Activated CD8-positive, alpha-beta memory T cell treated with anti-CD3 and anti-CD28 coated beads, Interleukin-2, amount 50 U/mL, for 1 hour (primary cell): ENCODE results near the gene CPT1A.
"Not testable (repeated sequence)": the region's sequence is repeated elsewhere in the genome, so short reads cannot be mapped to it uniquely, and the experiment has no call there.

Source experiments
- DNase-seq: peaks from one replicate; pipeline ENCODE4 v3.0.0-alpha.2; 2020; ENCODE audit errors: extremely low read depth

CPT1A gene

DNA sequence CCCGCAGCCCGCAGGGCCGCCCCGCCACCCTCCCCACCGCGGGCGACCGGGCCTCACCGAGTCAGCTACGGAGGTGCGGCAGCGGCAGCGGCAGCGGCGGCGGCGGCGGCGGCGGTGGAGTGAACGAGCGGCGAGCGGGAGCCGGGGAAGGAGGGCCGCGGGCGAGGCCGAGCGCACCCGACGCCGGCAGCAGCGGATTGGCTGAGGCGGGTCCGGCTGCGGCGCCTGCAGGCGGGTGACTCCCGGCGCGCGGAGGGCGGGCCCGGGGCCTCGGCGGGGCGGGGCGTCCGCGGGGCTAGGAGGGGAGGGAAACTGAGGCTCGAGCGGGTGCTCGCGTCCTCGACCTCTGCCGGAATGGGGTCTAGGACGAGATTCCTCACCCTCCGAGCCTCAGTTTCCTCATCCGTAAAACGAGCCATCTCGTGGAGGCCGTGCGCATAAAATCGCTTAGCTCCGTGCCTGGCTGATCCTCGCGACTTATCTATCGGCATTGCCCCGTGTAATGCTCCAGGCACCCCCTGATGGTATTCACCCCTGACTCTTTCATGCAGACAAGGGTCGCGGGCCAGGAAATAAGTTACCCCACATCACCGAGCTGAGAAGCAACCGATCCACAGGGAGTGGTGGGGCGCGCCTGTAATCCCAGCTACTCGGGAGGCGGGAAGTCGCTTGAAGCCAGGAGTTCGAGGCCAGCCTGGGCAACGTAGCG is at the start of gene CPT1A:
Gene CPT1A (minus strand): TSS at position 199 of the 709 bp plus-strand sequence. CDS start 26,442 bp downstream, outside the sequence.
- no peak for DNase-seq

DNA sequence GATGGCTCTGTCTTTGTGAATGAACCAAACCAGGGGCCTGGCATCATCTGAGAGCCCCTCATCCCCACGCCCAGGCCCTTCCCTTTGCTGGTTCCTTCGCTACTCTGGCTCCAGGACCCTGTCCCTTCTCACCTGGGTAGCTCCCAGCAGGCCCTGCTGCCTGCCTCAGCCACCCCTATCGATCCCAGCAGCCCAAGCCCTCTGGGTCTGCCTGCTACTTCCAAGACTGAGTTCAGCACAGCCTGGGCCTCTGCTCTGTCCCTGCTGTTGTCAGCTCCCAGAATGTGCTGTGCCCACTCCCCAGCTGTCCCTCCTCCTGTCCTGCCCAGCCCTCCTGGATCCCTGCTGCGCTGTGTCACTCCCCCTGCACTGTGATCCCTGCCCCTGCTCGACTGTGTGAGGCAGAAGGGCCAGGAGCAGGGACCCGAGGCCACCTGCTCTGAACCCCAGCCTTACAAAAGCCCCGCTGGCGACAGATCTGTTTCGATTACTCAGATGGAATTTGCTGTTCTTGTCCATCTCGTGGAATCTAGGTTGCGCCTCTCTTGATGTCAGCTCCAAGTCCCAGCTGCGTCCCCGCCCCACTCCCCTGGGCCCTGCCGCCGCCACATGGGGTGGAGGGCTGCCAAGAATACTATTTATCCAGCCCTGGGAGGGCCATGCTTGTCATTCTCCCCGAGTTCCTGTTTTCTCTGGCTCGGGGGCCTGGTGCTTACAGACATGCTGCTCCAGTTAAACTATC is 48.9 kb upstream of the CPT1A start:
- DNase-seq: no peak

DNA sequence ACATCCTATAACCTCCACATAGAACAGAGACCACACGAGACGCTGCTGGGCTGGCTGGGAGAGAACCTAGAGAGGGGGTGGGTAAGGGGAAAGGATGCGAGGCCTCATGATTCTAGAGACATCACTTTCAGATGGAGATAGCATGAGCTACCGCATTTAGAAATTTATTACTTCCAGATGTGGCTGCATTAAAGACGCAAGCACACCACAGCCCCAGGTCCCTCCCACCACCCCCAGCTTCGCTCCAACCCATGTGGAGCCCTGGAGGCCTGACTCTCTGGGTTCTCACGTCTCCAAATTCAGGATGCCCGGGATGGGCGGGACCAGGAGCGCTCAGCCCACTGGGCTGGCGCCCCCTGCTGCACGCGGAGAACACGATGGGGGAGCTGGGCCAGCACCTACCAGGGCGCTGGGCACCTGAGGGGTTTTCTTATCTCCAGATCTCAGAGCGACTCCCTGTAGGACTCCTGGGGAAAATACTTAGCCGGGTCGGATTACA is 48.3 kb upstream of the CPT1A start:
- no peak for DNase-seq

DNA sequence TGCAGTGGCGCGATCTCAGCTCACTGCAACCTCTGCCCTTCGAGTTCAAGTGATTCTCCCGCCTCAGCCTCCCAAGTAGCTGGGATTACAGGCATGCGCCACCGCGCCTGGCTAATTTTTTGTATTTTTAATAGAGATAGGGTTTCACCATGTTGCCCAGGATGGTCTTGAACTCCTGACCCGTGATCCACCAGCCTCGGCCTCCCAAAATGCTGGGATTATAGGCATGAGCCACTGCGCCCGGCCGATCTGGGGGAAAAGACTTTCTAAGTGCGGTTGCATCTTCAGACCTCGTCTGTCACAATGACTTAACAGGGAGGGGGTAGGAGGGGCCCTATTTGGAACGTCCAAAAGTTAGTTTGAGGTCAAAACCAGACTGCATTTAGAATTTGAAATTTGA is 43.1 kb upstream of the CPT1A start:
- DNase-seq: not testable (repeated sequence)

DNA sequence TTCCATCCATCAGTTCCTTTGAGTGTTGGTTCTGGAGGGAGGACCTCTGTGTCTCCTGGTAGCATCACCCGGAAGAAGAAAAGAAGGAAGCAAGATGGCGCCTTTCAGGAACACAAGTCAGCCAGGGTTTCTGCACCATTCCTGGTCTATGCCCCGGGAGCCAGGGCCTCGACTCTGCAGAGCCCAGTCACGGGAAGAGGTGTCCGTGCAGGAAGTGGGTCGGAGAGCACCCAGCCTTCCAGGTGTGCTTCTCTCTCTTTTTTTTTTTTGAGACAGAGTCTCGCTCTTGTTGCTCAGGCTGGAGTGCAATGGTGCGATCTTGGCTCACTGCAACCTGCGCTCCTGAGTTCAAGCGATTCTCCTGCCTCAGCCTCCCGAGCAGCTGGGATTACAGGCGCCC is 40.7 kb upstream of the CPT1A start:
- DNase-seq: no peak

DNA sequence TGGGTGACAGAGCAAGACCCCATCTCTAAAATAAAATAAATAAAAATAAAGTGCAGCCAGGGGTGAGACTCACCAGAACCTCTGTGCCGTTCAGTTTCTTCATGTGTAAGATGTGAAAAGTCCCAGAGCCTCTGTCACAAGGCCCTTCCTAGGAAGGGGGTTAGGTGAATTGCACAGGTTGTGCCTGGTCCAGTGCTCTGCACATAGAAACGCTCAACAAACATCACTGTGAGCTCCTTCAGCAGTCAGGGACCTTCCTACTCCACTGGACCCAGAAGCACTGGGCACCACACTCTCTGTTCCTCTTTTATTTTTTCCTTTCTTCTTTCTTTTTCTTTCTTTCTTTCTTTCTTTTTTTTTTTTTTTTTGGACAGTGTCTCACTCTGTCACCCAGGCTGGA is 39.6 kb upstream of the CPT1A start:
- DNase-seq: no peak

DNA sequence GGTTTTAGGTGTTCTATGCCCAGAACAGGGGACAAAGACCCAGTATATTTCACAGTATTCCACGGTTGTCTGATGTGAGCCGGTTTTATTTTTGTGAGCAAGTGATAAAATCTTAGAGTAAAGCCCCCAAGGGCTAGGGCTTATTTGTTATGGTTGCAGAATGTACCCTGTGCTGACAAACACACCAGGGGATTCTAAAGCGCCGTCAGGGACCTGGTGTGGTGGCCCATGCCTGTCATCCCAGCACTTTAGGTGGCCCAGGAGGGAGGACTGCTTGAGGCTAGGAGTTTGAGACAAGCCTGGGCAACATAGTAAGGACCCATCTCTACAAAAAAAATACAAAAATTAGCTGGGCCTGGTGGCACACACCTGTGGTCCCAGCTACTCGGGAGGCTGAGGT is 39.1 kb upstream of the CPT1A start:
- DNase-seq: no peak

DNA sequence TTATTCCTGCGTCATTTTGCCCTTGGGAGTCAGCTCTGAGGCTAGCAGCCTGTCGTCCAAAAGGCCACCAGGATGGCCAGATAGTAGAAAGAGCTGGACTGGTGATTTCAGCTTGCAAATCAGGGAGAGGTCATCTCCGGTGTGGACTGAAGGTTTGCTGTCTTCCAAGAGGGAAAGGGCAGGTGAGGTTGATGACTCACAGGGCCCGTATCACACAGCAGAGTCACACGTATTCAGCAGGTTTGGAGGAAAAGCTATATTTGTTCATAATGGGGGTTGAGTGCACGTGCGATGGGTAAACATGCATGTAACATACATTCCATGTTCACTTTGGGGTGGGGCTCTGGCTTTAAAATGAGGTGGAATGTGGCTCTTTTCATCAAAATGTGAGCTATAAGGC is 36.3 kb upstream of the CPT1A start:
- no peak for DNase-seq

DNA sequence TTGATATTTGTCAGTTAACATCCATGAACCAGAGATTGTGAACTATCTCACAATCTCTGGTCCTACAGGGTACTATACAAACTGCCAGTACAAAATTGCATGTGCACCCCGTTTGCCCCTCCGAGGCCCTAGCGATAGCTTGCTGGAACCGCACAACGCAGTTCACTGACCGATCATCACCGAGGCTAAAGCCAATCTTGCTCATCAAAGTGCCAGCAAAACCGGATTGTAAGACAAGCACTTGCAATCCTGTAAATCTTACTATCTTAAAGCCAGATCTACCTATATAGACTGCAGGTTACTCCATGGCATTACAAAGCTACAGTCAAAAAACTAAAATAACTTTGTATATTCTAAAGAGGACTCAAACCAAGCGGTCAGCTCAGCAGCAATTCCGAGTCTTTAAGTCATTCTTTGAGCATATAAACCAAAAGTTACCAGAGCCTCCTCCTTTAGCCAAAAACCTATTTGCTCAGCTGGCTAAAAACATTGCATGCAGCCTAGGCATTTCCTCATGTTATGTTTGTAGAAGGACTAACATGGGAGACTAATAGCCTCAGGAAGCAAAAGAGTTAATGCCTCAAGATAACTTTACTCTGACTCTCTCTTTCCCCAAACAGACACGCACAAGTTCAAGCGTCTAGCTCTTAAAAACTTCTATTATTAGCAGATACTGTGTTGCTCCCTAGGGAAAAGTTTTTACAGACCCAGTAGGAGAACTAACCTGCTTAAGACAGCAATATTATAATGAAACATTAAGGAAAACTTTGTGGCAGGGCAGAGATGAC is 30.7 kb upstream of the CPT1A start:
- DNase-seq: no peak

DNA sequence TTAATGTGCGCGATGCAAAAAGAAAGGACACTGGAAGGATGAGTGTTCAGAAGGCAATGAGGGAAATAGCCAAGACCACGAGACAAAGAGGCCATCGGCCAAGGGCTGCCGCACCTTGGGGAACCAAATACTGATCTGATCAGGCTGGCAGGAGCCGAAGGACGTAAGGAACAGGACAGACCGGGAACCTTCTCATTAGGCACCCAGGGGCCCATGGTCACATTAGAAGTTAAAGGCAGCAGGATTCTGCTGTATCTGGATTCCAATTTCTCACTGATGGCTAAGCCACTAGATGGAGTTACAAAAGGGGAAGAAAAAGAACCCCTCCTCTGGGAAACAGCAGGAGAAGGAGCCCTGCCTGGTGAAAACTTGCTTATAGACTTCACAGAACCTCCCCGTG is 28.8 kb upstream of the CPT1A start:
- no peak for DNase-seq

DNA sequence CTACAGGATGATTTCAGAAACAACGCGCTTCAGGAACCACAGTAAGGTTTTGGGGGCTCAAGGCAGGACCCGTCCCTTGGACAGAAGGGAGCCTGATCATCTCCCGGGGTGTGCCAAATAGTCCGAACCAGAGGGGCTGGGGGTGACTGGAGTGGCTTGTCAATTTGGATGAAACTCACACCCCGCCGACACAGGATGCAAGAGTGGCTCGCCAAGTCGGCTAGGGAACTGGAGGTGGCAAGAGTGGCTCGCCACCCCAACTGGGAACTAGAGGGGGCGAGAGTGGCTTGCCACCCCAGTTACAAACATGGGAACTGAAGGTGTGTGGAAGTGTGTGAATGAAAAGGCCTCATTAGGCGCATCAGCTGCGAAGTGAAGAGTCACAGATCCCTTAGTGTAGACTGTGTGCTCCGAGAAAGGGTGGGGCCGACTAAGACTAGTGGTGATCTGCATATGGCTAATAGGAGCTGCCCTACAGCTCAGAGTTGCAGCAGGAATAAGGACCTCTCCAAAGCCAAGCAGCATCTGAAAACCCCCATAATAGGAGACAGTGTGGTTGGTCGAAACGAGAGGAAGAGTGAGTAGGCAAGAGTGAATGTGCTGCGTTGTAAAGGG is 26.6 kb upstream of the CPT1A start:
- DNase-seq: no peak

DNA sequence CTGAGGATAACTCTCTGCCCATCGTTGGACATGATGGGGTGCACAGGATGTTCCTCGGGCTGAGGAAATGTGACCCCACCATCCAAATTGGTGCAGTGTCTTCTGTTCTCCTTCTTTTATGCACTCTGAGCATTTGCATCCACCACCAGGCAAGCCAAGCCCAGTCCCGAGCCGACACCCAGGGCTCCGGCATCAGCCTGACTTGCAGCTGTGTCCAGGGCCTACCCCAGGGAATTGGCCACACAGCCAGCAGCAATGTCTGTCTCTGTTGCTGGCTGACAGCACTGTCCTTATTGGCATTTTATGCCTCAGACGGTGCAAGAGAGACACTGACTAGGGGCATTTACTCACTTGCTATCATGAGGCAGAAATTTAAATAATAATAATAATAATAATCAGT is 25.4 kb upstream of the CPT1A start:
- DNase-seq: no peak

DNA sequence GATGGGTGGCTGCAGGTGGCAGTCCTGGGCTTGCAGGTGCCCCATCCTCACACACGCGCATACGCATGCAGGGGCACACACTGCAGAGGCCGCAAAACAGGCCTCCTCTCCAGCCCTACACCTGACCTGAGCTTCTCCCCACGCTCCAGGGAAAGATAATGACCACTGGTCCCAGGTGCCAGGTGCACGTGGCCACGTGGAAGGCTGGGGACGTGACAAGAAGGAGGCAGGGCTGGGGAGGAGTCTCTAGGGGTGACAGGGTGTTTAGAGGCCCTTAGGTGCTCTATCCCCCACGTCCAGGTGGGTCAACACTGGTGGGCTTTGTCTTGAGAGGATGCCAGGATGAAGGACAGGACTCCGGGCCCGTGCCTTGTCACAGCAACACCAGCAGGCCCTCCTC is 23.5 kb upstream of the CPT1A start:
- DNase-seq: no peak

DNA sequence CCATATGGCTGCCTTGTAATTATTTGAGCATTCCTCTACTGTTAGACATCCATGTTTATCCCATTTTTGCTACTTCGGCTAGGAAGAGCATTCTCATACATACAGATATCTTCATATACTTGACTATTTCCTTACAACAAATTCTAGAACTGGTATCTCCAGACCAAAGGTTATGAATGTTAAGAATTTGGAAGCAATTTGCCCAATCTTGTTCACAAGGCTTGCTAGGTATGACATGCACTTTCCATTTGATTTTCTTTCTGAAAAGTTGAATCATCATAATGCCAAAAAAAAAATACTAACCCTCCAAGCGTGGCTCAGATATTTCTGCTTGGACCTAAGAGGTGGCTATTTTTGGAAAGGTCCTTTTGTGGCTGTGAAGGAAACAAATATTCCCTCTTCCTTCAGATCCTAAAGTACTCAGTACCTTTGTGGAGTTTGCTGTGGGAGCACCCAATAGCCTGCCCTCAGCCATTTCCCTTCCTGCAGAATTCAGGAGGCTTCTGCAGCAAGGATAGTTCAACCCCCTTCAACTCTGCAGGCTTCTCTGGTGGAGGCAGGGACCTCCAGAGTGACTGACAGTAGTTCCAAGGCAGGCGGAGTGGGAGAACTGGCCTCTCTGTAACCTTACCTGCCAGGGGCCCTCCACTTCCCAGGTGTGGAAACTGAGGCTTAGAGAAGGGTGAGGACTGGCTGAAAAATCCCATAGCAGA is 22.0 kb upstream of the CPT1A start:
- DNase-seq: no peak

DNA sequence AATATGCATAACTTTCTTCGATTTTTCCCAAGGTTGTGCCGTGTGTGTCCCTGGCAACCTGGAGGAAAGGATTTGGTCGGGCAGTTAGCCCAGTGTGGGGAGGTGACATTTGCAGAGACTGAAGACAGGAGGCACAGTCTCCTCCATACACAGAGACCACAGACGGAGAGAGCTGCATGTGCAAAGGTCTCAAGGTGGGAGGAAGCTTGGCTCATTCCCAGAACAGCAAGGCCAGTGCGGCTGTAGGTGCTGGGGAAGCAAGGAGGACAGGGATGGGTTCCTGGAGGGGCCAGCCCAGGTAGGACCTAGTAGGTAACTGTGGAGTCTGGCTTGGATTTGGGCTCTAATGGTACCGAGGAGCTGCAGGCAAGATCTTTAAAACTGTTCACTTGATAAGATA is 20.7 kb upstream of the CPT1A start:
- DNase-seq: no peak

DNA sequence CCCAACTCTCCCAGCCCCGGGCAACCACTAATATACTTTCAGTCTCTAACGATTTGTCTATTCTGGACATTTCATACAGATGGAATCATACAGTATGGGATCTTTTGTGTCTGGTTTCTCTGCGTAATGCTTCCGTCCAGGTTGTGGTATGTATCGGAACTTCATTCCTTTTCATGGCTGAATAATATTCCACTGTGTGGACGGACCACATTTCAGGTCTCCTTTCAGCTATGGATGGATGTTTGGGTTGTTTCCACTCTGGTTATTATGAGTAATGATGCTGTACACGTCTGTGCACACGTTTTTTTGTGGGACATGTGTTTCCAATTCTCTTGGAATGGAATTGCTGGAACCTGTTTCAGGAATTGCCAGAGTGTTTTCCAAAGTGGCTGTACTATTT is 17.4 kb upstream of the CPT1A start:
- DNase-seq: no peak

DNA sequence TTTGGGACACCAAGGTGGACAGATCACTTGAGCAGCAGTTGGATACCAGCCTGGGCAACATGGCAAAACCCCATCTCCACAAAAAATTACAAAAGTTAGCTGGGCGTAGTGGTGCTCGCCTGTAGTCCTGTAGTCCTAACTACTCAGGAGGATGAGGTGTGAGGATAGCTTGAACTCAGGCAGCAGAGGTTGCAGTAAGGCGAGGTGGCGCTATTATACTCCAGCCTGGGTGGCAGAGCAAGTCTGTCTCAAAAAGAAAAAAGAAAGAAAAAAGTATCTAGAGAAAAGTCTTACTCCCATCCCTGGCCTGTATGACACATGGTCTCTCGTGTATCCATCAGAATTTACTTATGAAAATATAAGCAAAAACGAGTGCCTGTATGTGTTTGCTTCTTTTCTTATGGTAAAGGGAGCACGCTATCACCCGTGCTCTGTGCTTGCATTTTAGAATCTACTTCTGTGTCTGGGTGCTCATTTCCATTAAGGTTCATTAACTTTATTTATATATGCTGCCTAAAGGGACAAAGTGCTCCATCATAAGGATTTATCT is 15.4 kb upstream of the CPT1A start:
- DNase-seq: no peak

DNA sequence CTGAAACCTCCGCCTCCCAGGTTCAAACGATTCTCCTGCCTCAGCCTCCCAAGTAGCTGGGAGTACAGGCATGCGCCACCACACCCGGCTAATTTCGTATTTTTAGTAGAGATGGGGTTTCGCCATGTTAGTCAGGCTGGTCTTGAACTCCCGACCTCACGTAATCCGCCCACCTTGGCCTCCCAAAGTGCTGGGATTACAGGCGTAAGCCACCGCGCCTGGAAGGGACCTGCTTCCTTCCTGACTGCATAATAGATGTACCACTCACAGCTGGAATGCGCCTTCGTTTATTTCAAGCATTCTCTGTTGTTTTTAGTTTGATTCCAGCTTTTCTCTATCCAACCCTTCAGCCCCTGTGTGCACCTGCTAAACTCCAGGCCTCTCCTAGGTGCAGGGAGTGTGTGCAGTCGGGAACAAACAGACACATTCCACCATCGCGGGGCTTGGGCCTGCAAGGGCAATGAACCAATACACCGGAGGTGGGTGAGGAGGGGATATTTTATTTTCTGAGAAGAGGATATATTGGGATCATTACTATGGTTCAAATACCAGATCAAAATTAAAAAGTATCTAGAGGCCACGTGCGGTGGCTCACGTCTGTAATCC is 14.8 kb upstream of the CPT1A start:
- DNase-seq: not testable (repeated sequence)

DNA sequence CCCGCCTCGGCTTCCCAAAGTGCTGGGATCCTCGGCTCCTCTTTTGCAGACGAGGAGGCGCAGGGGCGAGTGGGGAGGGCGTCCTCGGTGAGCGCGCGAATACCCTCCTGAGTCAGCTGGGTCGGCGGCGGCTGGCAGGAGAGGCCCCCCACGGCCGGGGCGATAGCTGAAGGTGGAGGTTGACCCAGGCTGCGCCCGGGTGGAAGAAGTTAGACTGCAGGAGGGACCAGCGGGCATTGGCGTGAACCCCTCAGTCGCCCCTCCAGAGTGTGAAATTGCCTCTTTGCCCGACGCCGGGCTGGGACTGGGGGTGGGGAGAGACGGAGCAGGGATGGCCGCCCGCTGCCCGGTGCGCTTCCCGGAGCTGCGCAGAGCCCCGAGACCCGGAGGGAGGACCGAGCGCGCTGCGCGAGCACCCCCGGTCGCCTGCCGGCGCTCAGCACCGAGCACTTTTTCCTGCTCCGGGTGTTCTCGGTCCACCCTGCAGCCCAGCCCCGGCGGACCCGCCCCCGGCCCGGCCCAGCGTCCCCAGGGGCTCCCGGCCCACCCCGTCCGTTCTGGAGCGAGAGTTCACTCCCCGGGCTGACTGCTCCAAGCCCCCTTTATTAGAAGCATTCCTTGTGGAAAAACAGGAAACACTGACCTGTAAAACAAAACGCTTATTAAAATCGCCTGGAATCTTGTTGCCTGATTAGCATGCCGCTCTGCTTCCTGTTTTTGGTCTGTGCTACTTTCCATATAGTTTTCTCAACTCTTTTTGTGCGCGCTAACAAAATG is 13.7 kb upstream of the CPT1A start:
- DNase-seq: no peak
